ENCODE results near the gene ZNF22. TPM values are rescaled to one million over a fixed set of nuclear protein-coding genes. Genes with fewer than 3 reads are reported as not detected.

Gene ZNF22
- total and polyA plus RNA-seq, 7 donors = 5.9 to 15.9 (median 12.8) TPM

DNA sequence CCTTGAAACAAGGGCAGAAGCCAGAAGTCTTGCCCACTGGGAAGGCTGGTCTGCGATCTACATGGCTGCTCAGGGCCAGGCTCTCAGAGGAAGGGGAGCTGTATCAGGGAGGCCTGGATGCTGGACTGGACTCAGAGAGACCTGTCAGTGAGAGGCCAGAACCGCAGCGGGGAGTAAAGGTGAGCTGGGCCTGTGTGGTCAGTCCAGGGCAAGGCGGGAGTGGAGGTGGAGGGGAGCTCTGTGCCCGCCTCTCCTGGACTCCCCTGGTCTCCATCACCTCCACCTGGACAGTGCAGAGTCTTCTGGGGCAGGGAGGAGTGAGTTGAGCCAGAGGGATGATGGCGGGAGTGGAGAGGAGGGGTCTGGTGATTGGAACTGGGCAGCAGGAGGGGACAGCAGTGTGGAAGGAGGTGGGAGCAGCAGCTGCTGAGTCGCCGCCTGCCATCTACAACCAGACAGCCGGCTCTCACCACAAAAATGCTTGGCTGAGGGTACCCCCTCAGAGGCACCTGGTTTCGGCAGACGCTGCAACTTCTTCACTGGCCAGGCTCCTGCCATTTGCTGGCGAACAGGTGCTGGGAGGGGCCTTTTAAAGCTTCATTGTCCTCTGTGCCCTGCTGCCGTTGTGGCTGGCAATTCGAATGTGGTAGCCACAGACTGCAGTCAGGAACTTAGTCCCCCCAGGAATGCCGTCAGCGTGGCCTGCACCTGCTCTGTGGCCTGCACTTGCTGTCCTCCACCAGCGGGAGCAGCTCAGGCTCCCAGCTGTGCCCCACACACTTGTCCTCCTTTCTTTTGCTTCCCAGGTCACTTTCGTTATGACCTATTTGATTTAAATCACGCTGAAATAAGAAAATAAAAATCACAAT is 37.6 kb upstream of the ZNF22 start:
- H3K27ac ChIP-seq = peak overlapping the region; percentile 94
- DNase-seq (peak; percentile 76 to 85), ATAC-seq (peak; percentile 67 to 77 (median 74))
- 39 to 49% (median 42%) methylated on average over 19 of the region's 19 CpGs for WGBS, 3 donors
- peak; percentile 54 for TF ChIP-seq CTCF (IDR thresholded peaks at IDR 0.05)
- peaks cover 80% of the 10 kb centered on the region for H3K4me1 ChIP-seq
- no peaks in the 10 kb centered on the region for H3K9me3 ChIP-seq
- no peaks in the 10 kb centered on the region for H3K36me3 ChIP-seq (ENCODE audit: insufficient read depth in 1 of 2, low read depth in 1 of 2)
- intact Hi-C loops (cut with DNase I) = no loop called here
- H3K27me3 ChIP-seq (ENCODE audit: insufficient read depth in 3 of 3, low read length in 2 of 3) = no peaks in the 10 kb centered on the region
- H3K4me3 ChIP-seq = peak overlapping the region; percentile 51

DNA sequence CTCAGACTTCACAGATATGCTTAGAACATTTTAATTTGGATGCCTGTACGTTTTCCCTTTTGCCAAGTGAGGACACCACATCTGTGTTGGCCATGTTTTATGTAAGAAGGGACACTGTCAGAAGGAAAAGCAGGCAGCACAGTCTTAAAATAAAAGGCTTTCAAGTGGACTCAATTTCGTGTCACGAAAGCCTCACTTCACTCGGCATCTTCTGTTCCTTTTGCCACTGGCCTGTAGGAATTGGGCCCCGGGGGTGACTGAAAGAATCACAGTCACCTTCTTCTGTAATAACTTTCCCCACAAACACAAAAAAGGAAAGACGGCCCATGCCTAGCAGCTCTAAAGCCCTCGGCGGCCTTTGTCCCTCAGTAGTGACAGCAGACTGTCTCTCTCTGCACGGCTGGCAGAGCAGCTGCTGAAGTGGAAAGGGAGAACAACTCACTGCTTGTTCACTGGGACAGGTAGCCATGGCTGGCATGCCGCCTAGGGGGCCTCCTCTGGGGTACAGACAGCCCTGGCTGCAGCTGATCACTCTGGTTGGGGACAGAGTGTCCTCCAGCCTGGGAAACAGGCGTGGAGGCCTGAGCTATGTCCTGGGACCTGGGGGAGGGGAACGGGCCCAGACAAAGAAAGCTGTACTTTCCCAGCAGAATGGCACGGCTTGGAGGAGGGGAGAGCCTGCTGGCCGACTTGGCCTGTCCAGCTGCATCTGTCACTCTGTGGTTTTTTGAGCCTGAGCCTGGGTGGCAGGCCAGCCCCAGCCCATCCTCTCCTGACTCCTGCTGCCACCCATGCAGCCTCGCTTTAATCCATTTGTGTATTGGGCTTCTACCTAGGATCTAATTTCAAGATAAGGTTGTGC is 36.7 kb upstream of the ZNF22 start:
- intact Hi-C loops (cut with DNase I) = no loop called here
- 16 to 32% (median 17%) methylated on average over 15 of the region's 15 CpGs for WGBS, 3 donors

GRCh38 chr10:44965104-44965503 is 35.6 kb upstream of the ZNF22 start:
- no peaks in the 10 kb centered on the region for H3K27me3 ChIP-seq (ENCODE audit: insufficient read depth in 3 of 3, low read length in 2 of 3)
- peaks cover 95% of the 10 kb centered on the region for H3K4me1 ChIP-seq
- H3K4me3 ChIP-seq = peak overlapping the region; percentile 51
- no peaks in the 10 kb centered on the region for H3K36me3 ChIP-seq (ENCODE audit: insufficient read depth in 1 of 2, low read depth in 1 of 2)
- peak overlapping the region; percentile 94 for H3K27ac ChIP-seq
- WGBS, 3 donors = 60 to 71% (median 70%) methylated on average over 1 of the region's 1 CpG
- intact Hi-C loops (cut with DNase I) = no loop called here
- no peak for TF ChIP-seq CTCF (IDR thresholded peaks at IDR 0.05)
- H3K9me3 ChIP-seq = no peaks in the 10 kb centered on the region
- ATAC-seq = no peak
- no peak for DNase-seq

More for the DNA sequence above, 36.7 kb upstream of the ZNF22 start:
- peak; percentile 70 to 75 (median 72) for ATAC-seq
- Histone ChIP-seq H3K4me3 (peak overlapping the region; percentile 51), H3K4me1 (peaks cover 89% of the 10 kb centered on the region), H3K9me3 (no peaks in the 10 kb centered on the region), H3K27me3 (ENCODE audit: insufficient read depth in 3 of 3, low read length in 2 of 3) (no peaks in the 10 kb centered on the region), H3K36me3 (ENCODE audit: insufficient read depth in 1 of 2, low read depth in 1 of 2) (no peaks in the 10 kb centered on the region), H3K27ac (peak overlapping the region; percentile 94)
- no peak for TF ChIP-seq CTCF (IDR thresholded peaks at IDR 0.05)
- DNase-seq = peak; percentile 81 to 95

GRCh38 chr10:44965651-44966097 is 35.0 kb upstream of the ZNF22 start:
- Histone ChIP-seq H3K4me1 (peaks cover 94% of the 10 kb centered on the region), H3K27me3 (ENCODE audit: insufficient read depth in 3 of 3, low read length in 2 of 3) (no peaks in the 10 kb centered on the region), H3K4me3 (no peak overlapping the region), H3K27ac (peak overlapping the region; percentile 94), H3K9me3 (no peaks in the 10 kb centered on the region), H3K36me3 (ENCODE audit: insufficient read depth in 1 of 2, low read depth in 1 of 2) (peaks cover 0 to 2% of the 10 kb centered on the region in 2 donors)
- intact Hi-C loops (cut with DNase I) = no loop called here
- ATAC-seq = peak; percentile 33 to 65 (median 56)
- 31 to 43% (median 34%) methylated on average over 6 of the region's 6 CpGs for WGBS, 3 donors
- peak; percentile 26 for TF ChIP-seq CTCF (IDR thresholded peaks at IDR 0.05)
- peak; percentile 45 to 78 for DNase-seq
